D341Med (cell line): Measurements from ENCODE around the gene PBOV1.

Source experiments
- DNase-seq: peaks from one replicate; pipeline ENCODE4 v3.0.0; 2012; ENCODE audit warnings: low spot score

PBOV1 gene

DNA sequence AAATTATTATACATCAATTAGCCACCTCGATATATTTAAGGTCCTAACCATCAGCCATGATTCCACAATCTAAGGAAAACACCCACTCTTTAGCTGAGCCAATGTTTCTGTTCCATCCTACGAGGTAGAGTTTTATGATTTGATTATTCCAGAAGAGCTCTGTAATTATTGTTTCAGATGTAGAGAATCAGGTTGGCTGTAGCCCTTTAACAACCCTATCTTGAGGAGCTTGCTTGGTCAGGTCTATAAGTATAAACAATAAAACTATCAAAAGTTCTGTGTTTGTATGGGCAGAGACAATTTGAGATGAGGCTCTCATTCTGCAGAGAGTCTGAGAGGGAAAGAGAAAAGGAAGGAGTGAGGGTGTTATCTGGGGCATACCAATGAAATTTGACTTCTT is at the start of gene PBOV1:
TSS of gene PBOV1 (minus strand) at position 43 of the 400 bp plus-strand sequence. CDS start 96 bp downstream, outside the sequence.
- no peak for DNase-seq

DNA sequence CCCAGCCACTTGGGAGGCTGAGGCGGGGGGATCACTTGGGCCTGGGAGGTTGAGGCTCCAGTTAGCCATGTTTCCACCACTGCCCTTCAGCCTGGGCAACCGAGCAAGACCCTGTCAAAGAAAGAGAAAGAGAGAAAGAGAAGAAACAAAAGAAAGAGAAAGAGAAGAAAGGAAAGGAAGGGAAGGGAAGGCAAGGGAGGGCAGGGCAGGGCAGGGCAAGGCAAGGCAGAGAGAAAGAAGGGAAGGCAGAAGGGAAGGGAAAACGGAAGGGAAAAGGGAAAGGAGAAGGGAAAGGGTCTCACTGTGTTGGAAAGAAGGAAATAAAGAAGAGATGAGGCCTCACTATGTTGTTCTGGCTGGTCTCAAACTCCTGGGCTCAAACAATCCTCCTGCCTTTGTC is 47.8 kb upstream of the PBOV1 start:
- no peak for DNase-seq

DNA sequence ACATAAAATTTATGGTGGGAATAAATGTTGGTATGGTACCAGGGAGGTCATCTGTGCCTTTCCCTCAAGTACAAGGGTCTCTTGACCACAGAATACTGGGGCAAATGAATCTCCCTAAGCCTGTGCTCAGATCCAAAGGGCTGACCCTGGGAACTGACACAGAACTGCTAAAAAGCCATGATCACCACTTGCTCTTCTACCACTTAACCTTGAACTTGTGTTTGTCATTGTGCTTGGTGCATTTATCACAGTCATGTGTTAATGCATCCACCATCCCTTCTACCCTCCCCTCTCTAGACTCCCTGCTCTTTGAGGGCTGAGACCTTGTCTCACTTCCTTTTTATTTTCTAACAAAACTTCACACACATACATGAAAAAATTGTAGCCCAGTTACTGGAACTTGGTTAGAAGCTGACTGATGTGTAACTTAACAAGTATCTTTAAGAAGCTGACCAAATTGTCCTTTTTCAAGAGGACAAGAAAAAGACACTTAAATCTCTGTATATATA is 46.1 kb upstream of the PBOV1 start:
- DNase-seq = no peak

DNA sequence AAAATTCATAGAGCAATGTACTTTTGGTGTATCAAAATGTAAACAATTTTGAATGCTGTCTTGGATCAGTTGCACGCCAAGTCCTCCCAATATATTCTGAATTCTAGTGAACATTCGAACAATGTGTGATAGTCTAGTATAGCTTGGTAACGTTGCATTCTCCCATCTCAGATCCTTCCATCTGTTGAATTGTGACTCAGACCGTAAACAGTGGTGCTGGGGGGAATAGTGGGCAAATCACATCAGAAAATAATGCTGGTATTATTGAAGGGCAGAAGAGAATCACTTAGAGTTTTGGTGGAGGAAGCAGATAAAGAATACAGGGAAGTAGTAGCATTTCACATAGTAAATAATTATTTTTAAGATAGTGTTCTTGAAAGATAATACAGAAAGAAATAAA is 45.7 kb upstream of the PBOV1 start:
- DNase-seq = no peak

GRCh38 chr6:138261116-138261780 is 43.0 kb upstream of the PBOV1 start:
- no peak for DNase-seq

DNA sequence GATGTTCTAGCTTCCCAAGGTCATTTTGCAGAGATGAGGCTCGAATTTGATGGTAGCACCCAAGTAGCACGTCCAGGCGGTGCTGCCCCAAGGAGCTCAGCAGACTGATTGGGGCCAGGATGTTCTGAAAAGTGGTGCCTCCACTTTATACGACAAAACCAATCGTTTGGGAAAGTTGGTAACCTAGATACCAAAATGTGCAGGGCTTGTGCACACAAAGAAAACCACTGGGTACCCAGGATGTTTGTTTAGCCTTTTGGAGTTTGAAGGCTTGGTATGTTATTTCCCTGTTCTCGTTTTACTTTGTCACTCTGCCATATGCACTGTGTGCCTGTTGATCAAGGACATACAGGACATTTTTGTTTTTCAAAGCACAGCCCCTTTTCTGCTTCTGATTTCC is 40.7 kb upstream of the PBOV1 start:
- DNase-seq = no peak

DNA sequence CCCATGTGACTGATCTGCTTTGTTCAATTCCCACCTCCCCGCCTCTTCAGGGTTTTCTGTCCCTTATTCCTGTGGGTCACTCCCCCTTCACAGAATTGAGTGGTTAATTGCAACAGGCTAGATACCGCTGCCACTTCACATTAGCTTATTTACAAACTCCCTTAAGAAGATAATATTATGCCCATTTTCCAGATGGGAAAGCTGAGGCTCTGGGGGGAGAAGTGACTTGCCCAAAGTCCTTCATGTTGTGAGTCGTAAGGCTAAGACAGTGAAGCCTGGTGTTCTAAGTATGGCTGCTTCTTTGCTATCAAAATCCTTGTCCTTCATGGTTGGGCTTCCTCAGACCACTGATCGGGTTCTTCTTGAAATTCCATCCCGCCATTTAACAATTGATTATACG is 39.9 kb upstream of the PBOV1 start:
- DNase-seq = no peak

- DNase-seq = no peak
Observed at GRCh38 chr6:138257638-138258040, 39.3 kb upstream of the PBOV1 start.

GRCh38 chr6:138255443-138255842 is 37.2 kb upstream of the PBOV1 start:
- DNase-seq = no peak

GRCh38 chr6:138253731-138254130 is 35.4 kb upstream of the PBOV1 start:
- DNase-seq = no peak

- DNase-seq = no peak
Observed at GRCh38 chr6:138250513-138251247, 32.4 kb upstream of the PBOV1 start.

GRCh38 chr6:138250053-138250452 is 31.8 kb upstream of the PBOV1 start:
- no peak for DNase-seq

DNA sequence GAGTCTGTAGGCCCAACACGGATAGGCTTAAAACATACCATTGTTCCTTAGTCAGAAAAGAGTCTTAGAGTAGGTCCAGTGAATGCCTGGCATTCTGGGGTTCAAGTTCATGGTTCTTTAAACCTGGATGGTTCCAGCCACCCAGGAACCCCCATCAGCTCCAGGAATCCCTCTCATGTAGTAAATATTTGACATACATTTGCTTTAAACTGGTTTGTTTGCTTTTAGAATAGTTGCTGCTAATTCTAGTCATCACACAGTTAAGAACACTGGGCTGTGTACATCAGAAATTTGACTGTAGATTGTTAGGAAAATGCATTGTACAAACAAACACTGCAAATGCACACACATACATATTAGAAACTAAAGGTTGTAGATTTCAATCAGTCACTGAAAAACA is 30.6 kb upstream of the PBOV1 start:
- no peak for DNase-seq

- no peak for DNase-seq
Observed at GRCh38 chr6:138248011-138248410, 29.7 kb upstream of the PBOV1 start.

GRCh38 chr6:138246650-138247440 is 28.6 kb upstream of the PBOV1 start:
- DNase-seq = no peak

DNA sequence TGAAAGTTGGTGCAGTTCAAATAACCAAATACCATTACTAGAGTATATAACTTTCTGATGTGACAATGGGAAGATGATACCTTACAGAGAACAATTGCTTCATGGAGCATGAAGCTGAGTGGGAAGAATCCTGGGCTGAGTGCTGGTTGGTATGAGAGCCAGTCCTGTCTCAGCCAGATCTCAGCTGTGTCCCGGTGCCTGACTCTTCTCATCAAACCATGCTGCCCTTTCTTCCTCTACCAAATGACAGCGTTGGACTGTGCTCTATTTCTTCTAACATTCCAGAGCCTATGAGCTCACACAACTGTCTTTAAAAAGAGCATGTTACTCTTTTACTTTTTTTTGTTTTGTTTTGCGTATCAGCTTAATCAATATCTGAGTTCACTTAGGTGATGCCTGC is 27.5 kb upstream of the PBOV1 start:
- DNase-seq = no peak

- DNase-seq = no peak
Observed at GRCh38 chr6:138242987-138243592, 24.8 kb upstream of the PBOV1 start.

DNA sequence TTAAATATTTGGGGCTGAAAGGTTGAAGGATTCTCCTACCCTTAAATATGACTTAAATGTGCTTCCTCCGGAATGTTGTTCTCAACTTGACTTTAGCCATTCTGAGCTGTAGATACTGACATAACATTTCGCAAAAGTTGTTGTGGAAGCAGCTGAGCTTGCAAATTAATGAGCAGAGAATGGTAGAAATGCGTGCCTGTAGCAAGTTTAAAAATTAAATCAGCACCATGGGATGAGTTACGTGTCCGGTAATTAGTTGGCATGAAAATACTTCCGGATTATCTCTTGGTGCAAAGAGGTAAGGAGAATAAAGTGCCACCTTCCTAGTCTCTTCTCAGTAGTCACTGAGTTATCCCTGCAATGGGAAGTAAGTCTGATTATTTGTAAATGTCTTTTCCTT is 23.6 kb upstream of the PBOV1 start:
- DNase-seq = no peak

- DNase-seq = no peak
Observed at GRCh38 chr6:138241381-138241780, 23.1 kb upstream of the PBOV1 start.

DNA sequence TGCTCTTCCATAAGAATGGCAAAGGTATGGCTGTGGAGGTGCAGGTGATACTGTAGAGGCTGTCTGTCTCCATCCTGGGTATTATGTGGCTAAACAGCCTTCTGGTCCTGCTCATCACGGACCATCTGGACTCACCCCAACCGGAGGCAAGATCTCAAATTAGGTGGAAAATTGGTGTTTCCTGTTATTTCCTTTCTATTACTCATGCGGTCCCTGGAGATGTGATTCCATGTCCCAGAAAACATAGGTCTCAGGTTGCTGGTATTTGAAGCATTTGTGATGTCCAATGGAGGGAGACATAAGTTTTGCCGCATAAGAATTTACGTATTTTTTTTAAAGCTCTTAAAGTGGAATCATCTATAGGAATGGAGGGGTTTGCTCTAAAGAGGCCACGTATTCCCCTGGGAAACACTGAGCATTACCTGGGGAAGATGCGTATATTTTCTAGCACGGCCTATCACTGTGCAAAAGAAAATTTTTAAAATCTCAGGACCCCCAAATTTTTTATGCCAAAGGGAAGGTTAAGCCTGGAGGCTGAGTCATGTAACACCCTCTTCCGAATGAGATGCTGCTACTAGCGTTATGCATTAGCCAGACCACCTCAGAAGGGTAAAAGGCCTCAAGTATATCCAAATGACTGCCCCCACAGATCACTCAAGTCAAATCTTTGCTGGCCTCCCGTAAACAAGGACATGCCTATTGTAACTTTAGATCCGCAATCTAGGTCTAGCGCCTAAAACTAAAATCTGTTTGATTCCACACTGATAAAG is 22.4 kb upstream of the PBOV1 start:
- no peak for DNase-seq

DNA sequence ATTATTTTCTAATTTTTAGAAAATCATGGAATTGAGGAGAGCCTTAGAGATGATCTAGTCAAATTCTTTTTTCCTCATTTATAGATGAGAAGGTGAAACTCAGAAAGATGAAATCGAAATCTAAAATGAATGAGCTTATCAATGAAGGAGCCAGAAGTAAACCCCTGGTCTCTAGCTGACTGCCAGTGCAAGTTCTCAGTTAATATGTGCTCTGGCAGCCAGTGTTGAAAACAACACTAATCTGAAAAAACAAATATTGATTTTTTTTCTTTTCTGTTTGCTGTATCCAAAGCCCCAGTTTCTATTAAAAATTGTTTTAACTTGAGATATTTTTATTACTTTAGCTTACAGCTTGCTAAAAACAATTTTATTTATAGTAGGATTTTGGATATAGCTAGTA is 21.5 kb upstream of the PBOV1 start:
- no peak for DNase-seq

GRCh38 chr6:138238368-138238767 is 20.1 kb upstream of the PBOV1 start:
- no peak for DNase-seq
